GM12878 (cell line): ENCODE measurements around the gene CGN.

Source experiments
- CHD4 ChIP-seq: fragments of 200-600 bp; sonication (generic); IDR thresholded peaks from 2 replicates; pipeline ENCODE4 v1.6.1; 2016; ENCODE audit warnings: mild to moderate bottlenecking
- CTCF ChIP-seq, 3 experiments: IDR thresholded peaks in 2 of 3; conservative IDR thresholded peaks in 1 of 3; 2 replicates each; pipeline ENCODE4 v1.5.1; 2011; ENCODE audit warnings: low read depth in 3 of 3, low read length in 3 of 3, mild to moderate bottlenecking in 3 of 3, control low read depth in 2 of 3, moderate library complexity in 2 of 3, inconsistent platforms in 1 of 3, mixed read lengths in 1 of 3; ENCODE audit not compliant: control insufficient read depth in 2 of 3, insufficient read depth in 1 of 3; ENCODE audit errors: extremely low read depth in 1 of 3
- EGR1 ChIP-seq, 2 experiments: IDR thresholded peaks; 1 replicate in 1 of 2; 2 replicates in 1 of 2; pipeline ENCODE4 v1.6.1; 2011 to 2012; ENCODE audit warnings: low read depth in 2 of 2, low read length in 2 of 2, borderline replicate concordance in 1 of 2, mild to moderate bottlenecking in 1 of 2, moderate library complexity in 1 of 2
- MAX ChIP-seq: IDR thresholded peaks from 2 replicates; pipeline ENCODE4 v1.6.1; 2012; ENCODE audit warnings: low read depth, low read length, improper control_type of control experiment
- NFIC ChIP-seq: IDR thresholded peaks from 2 replicates; pipeline ENCODE4 v1.6.1; 2012; ENCODE audit warnings: low read depth, mild to moderate bottlenecking, inconsistent platforms, low read length, moderate library complexity
- NFXL1 ChIP-seq: fragments of 450-650 bp; IDR thresholded peaks from 2 replicates; pipeline ENCODE4 v1.6.1; 2017; ENCODE audit warnings: antibody characterized with exemption, mild to moderate bottlenecking, borderline replicate concordance
- POLR2A ChIP-seq: IDR thresholded peaks from 2 replicates; pipeline ENCODE4 v1.6.1; 2011; ENCODE audit warnings: low read depth, mild to moderate bottlenecking, low read length
- RB1 ChIP-seq: fragments of 450-650 bp; formaldehyde crosslinking; IDR thresholded peaks from 2 replicates; pipeline ENCODE4 v1.6.1; 2017; ENCODE audit warnings: mild to moderate bottlenecking, borderline replicate concordance
- SP1 ChIP-seq: IDR thresholded peaks from one replicate; pipeline ENCODE4 v1.6.1; 2011; ENCODE audit warnings: low read depth, low read length
- SUZ12 ChIP-seq: fragments of 200-600 bp; sonication (generic); IDR thresholded peaks from one replicate; pipeline ENCODE4 v1.6.1; 2018; ENCODE audit warnings: antibody characterized with exemption, mild to moderate bottlenecking; ENCODE audit not compliant: unreplicated experiment

- no peak for TF ChIP-seq SUZ12
- TF ChIP-seq RB1 = no peak
- TF ChIP-seq POLR2A = no peak
- no peak for TF ChIP-seq SP1
- no peak for TF ChIP-seq NFIC
- no peak for TF ChIP-seq EGR1 (IDR thresholded peaks at IDR 0.05; ENCODE audit: borderline replicate concordance in 1 of 2, low read depth in 2 of 2, low read length in 2 of 2)
- no peak for TF ChIP-seq NFXL1
- TF ChIP-seq CTCF (IDR thresholded peaks at IDR 0.05 in 2 of 3, conservative IDR thresholded peaks at IDR 0.05 in 1 of 3; ENCODE audit: control insufficient read depth in 2 of 3, extremely low read depth in 1 of 3, insufficient read depth in 1 of 3, low read depth in 3 of 3, low read length in 3 of 3) = no peak
- TF ChIP-seq MAX = no peak
- no peak for TF ChIP-seq CHD4
Observed at GRCh38 chr1:151499930-151500329, 11.3 kb upstream of the CGN start.
